Measurements from ENCODE around the gene CTSG.
A peak's percentile ranks its signal among the peaks of the same experiment; 100 is the strongest.
"Not testable (repeated sequence)": the region's sequence is repeated elsewhere in the genome, so short reads cannot be mapped to it uniquely, and the experiment has no call there.

CTSG gene

GRCh38 chr14:24576771-24577170 lies 721 bp upstream of the CTSG start:
- no peak for DNase-seq
- ATAC-seq = no peak
- Mint-ChIP-seq H3K27ac (no peak overlapping the region), H3K9me3 (no peaks in the 10 kb centered on the region), H3K4me1 (no peaks in the 10 kb centered on the region), H3K4me3 (no peak overlapping the region), H3K27me3 (no peaks in the 10 kb centered on the region)

GRCh38 chr14:24574206-24574774 lies 1.8 kb downstream of the CTSG start:
- no peak overlapping the region for H3K4me3 Mint-ChIP-seq
- H3K9me3 Mint-ChIP-seq = peaks cover 0 to 8% of the 10 kb centered on the region in 2 donors
- no peaks in the 10 kb centered on the region for H3K4me1 Mint-ChIP-seq
- ATAC-seq = no peak
- H3K27me3 Mint-ChIP-seq = peaks cover 8% of the 10 kb centered on the region
- H3K27ac Mint-ChIP-seq = no peak overlapping the region
- DNase-seq = no peak

GRCh38 chr14:24566318-24566717 lies 9.7 kb downstream of the CTSG start:
- H3K4me3 Mint-ChIP-seq = no peak overlapping the region
- ATAC-seq (no peak), DNase-seq (no peak)
- H3K27me3 Mint-ChIP-seq = peaks cover 8% of the 10 kb centered on the region
- H3K9me3 Mint-ChIP-seq = peaks cover 47 to 65% of the 10 kb centered on the region in 2 donors
- H3K4me1 Mint-ChIP-seq = no peaks in the 10 kb centered on the region
- H3K27ac Mint-ChIP-seq = no peak overlapping the region

DNA sequence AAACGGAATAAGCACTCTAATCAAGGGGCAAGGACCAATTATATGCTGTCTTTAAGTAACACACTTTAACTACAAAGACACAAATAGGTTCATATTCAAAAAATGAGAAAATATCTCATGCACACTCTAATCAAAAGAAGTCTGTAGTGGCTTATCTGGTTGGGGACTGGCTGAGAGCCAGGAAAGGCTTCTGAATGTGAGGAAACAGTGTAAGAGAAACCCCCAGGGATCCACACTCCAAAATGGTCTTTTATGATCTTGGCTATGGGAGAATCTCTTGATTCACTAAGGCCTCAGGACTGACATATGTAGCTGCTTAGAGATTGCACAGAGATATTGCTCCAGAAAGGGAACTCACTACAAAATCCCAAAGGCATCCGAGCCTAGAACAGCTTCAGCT lies 10.3 kb downstream of the CTSG start:
- DNase-seq (no peak), ATAC-seq (no peak)
- no peak overlapping the region for H3K4me3 Mint-ChIP-seq
- peaks cover 8% of the 10 kb centered on the region for H3K27me3 Mint-ChIP-seq
- no peak overlapping the region for H3K27ac Mint-ChIP-seq
- H3K4me1 Mint-ChIP-seq = no peaks in the 10 kb centered on the region
- H3K9me3 Mint-ChIP-seq = peaks cover 47 to 65% of the 10 kb centered on the region in 2 donors

GRCh38 chr14:24563505-24563904 lies 12.5 kb downstream of the CTSG start:
- Mint-ChIP-seq H3K4me3 (no peak overlapping the region), H3K4me1 (no peaks in the 10 kb centered on the region), H3K27me3 (no peaks in the 10 kb centered on the region), H3K27ac (no peak overlapping the region), H3K9me3 (peaks cover 46 to 54% of the 10 kb centered on the region in 2 donors)
- no peak for DNase-seq
- ATAC-seq = no peak

DNA sequence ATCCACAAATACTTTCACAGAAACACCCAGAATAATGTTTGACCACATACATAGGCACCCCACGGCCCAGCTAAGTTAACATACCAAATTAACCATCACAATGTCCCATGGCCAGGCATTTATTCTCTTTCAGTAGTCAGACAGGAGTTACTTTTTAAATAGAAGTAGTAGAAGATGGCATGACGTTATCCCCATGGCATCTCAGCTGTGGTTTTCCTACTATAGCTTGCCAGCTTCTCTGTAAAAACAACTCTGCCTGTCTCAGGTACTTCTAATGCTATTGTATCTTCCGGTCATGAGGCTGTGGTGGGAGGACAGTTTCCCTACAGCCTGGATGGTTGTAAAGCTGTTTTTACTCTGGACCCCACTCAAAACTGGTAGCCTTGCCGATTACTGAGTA lies 19.3 kb downstream of the CTSG start:
- Mint-ChIP-seq H3K27me3 (no peaks in the 10 kb centered on the region), H3K27ac (no peak overlapping the region), H3K4me3 (no peak overlapping the region), H3K4me1 (no peaks in the 10 kb centered on the region), H3K9me3 (peaks cover 11 to 17% of the 10 kb centered on the region in 2 donors)
- DNase-seq (no peak), ATAC-seq (no peak)

DNA sequence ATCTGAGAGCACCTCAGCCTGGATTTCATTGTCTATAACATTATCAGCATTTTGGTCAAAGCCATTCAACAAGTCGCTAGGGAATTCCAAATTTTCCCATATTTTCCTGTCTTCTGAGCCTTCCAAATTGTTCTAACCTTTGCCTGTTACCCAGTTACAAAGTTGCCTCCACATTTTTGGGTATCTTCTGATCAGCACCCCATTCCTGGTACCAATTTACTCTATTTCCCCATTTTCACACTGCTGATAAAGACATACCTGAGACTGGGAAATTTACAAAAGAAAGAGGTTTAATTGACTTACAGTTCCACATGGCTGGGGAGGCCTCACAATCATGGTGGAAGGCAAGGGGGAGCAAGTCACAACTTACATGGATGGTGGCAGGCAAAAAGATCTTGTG lies 27.0 kb downstream of the CTSG start:
- not testable (repeated sequence) for H3K27me3 Mint-ChIP-seq

DNA sequence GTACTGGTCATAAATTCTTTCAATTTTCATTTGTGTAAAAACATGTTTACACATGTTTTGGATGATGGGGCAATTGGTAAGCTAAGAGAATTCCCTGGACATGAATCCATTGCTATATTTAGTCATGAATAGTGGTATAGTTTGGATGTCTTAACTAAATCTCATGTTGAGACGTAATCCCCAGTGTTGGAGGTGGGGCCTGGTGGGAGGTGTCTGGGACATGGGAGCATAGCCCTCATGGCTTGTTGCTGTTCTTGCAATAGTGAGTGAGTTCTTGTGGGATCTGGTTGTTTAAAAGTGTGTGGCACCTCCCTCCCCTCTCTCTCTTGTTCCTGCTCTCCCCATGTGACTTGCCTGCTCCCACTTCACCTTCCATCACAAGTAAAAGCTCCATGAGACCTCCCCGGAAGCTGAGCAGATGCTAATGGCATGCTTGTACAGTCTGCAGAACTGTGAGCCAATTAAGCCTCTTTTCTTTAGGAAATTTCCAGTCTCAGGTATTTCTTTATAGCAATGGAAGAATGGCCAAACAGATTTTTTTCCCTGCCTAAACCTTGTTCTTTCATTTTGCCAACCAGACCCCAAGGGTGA lies 33.6 kb downstream of the CTSG start:
- Mint-ChIP-seq H3K9me3 (peaks cover 34 to 63% of the 10 kb centered on the region in 2 donors), H3K4me1 (peaks cover 7% of the 10 kb centered on the region), H3K27ac (peak overlapping the region in 1 of 2 donors; percentile 29), H3K4me3 (no peak overlapping the region), H3K27me3 (peaks cover 21% of the 10 kb centered on the region)
- ATAC-seq (no peak), DNase-seq (no peak)

More for the DNA sequence above, 27.0 kb downstream of the CTSG start:
- not testable (repeated sequence) for H3K4me1 Mint-ChIP-seq, DNase-seq, H3K4me3 Mint-ChIP-seq, H3K27ac Mint-ChIP-seq, ATAC-seq
- H3K9me3 Mint-ChIP-seq = peaks cover 54 to 58% of the 10 kb centered on the region in 2 donors

- Mint-ChIP-seq H3K27ac (no peak overlapping the region), H3K9me3 (peaks cover 6 to 18% of the 10 kb centered on the region in 2 donors), H3K27me3 (peaks cover 24% of the 10 kb centered on the region), H3K4me1 (peaks cover 18% of the 10 kb centered on the region), H3K4me3 (no peak overlapping the region)
- ATAC-seq (peak; percentile 91), DNase-seq (peak in 1 of 2 donors; percentile 16)
Measured at GRCh38 chr14:24535737-24536136, 40.3 kb downstream of the CTSG start.

DNA sequence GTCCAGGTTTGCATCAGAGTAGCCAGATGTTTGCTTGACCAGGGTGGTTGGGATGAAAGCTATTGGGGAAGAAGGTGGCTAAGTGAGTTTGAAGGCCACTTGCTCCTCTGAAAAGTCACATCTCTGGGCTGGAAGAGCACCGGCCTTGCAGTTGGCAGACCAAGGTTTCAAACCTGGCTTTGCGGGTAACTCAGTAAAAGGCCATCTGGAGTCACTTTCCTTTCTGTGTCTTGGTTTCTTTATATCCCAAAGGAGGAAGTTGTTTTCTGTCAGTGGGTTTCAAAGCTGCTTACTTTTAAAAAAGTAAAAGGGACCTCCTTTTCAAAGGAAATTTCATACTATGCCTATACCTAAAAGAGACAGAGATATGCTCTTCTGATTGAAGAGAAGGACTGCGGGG lies 41.8 kb downstream of the CTSG start:
- no peak overlapping the region for H3K4me3 Mint-ChIP-seq
- H3K9me3 Mint-ChIP-seq = peaks cover 3 to 4% of the 10 kb centered on the region in 2 donors
- no peak overlapping the region for H3K27ac Mint-ChIP-seq

DNA sequence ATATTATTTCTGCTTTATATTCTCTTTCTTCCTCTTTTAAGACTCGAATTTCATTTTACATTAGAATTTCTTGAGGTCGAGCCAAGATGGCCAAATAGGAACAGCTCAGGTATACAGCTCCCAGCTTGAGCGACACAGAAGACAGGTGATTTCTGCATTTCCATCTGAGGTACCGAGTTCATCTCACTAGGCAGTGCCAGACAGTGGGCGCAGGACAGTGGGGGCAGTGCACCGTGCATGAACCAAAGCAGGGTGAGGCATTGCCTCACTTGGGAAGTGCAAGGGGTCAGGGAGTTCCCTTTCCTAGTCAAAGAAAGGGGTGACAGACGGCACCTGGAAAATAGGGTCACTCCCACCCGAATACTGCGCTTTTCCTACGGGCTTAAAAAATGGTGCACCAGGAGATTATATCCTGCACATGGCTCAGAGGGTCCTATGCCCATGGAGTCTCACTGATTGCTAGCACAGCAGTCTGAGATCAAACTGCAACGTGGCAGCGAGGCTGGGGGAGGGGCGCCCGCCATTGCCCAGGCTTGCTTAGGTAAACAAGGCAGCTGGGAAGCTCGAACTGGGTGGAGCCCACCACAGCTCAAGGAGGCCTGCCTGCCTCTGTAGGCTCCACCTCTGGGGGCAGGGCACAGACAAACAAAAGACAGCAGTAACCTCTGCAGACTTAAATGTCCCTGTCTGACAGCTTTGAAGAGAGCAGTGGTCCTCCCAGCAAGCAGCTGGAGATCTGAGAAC lies 50.0 kb downstream of the CTSG start:
- H3K27ac Mint-ChIP-seq, H3K4me1 Mint-ChIP-seq, H3K9me3 Mint-ChIP-seq, DNase-seq, ATAC-seq, H3K4me3 Mint-ChIP-seq, H3K27me3 Mint-ChIP-seq: not testable (repeated sequence)

More for the DNA sequence above, 41.8 kb downstream of the CTSG start:
- H3K27me3 Mint-ChIP-seq = peaks cover 12% of the 10 kb centered on the region
- ATAC-seq = no peak
- no peak for DNase-seq
- H3K4me1 Mint-ChIP-seq = peaks cover 14% of the 10 kb centered on the region
